ENCODE data around the gene CREB5. TPM values are rescaled to one million over a fixed set of nuclear protein-coding genes. Genes with fewer than 3 reads are reported as not detected.

Gene CREB5
- total and polyA plus RNA-seq, 2 of the 8 experiments (the other 6 are each of a cell fraction or from before 2014, with no cell fraction given), result 2.4 to 2.7 TPM

GRCh38 chr7:28469562-28469961 lies 57.2 kb downstream of the CREB5 start (continued):
- TF ChIP-seq ZNF274 (IDR thresholded peaks at IDR 0.05; ENCODE audit: borderline replicate concordance, extremely low read depth, low read length), result no peak
- TF ChIP-seq ATF3 (IDR thresholded peaks at IDR 0.05; ENCODE audit: insufficient read depth, low read depth, low read length), result no peak
- TF ChIP-seq BACH1 (IDR thresholded peaks at IDR 0.05; ENCODE audit: low read length), result no peak
- TF ChIP-seq CBX8 (IDR thresholded peaks at IDR 0.05; ENCODE audit: borderline replicate concordance, low read depth, low read length), result no peak
- TF ChIP-seq RAD21 (IDR thresholded peaks at IDR 0.05 in 1 of 2, conservative IDR thresholded peaks at IDR 0.05 in 1 of 2; ENCODE audit: low read depth in 2 of 2, low read length in 2 of 2), result no peak
